NCI-H1048 (cell line): ENCODE results near the gene UGT3A1.
"Not testable (repeated sequence)": the region's sequence is repeated elsewhere in the genome, so short reads cannot be mapped to it uniquely, and the experiment has no call there.

Source experiments
- DNase-seq: peaks from one replicate; lab custom pipeline; 2025; lab: John Stamatoyannopoulos, UW

The UGT3A1 gene, protein sequence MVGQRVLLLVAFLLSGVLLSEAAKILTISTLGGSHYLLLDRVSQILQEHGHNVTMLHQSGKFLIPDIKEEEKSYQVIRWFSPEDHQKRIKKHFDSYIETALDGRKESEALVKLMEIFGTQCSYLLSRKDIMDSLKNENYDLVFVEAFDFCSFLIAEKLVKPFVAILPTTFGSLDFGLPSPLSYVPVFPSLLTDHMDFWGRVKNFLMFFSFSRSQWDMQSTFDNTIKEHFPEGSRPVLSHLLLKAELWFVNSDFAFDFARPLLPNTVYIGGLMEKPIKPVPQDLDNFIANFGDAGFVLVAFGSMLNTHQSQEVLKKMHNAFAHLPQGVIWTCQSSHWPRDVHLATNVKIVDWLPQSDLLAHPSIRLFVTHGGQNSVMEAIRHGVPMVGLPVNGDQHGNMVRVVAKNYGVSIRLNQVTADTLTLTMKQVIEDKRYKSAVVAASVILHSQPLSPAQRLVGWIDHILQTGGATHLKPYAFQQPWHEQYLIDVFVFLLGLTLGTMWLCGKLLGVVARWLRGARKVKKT

DNA sequence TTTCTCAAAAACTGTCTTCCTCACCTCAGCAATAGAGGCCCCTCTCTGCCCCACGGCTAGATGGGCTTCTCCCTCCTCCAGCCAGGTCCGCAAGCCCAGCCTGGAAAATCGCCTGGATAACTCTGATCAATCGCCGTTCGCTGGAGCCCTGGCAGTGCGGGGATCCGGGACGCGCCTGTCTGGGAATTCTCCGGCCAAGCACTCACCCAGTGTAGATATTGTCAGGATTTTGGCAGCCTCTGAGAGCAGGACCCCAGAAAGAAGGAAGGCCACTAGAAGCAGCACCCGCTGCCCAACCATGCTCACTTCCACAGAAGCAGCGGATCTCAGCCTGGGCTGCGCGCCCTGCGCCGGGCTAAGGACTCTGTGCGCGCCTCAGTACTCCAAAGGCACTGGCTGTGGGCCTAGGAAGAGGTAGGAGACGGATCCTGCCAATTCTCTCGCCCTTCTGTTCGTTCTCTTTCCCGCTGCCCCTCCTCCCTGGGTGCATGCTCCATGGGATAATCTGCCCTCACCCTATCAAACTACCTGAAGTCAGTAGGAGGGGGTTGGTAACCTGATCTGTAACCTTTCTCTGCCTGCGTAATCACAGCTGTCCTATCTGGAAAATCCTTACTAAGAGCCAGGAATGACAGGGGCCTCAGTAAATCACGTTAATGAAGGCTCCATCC lies at the start of gene UGT3A1:
TSS of gene UGT3A1 (minus strand) at position 450 of the 671 bp plus-strand sequence. CDS start at position 300, 150 bp downstream.
- DNase-seq = no peak

GRCh38 chr5:36035696-36036095 lies 44.5 kb upstream of the UGT3A1 start:
- DNase-seq = no peak

DNA sequence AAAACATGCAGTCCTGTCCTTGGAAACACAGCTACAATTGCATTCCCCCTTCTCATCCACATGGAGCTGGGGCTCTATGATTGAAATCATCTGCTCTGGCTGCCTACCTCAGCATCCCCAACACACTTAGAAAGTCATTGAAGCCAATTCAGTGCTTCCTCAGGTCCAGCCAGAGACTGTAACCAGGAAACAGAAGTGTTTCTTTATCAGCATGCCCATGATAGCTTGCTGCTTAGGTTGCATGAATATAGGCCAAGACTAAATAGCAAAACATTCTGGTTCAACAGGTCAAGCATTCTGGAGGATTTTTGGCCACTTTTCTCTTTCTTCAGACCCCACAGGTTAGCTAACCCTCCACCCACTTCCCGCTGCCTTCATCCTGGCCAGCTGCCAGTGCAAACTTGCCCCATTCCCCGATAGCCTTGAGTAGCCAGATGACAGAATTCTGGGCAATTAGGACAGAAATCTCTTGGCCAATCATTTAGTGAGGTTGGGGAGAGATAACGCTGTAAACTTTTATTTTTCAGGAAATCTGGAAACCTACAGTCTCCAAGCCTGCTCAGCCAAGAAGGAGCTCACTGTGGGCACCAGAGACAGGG lies 43.4 kb upstream of the UGT3A1 start:
- DNase-seq = not testable (repeated sequence)

DNA sequence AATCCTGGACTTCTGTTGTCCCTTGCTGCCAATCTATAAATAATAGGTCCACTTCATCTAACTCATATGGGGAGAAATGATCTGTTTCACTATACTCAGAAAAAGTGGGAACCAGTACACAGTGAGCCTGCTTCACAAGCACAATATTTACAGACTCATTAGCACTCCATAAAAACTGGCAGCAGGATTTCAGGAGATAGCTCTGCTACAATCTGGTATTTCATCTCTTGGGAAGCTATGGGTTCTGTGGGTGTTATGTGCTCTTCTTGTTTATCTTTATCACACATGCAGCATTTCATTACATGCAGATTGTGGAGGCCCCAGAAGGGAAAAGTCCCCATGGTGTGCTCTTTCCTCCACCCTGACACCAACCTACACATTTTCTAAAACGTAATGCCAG lies 42.3 kb upstream of the UGT3A1 start:
- no peak for DNase-seq

- DNase-seq = no peak
Observed at GRCh38 chr5:36033047-36033446, 41.9 kb upstream of the UGT3A1 start.

- DNase-seq = no peak
Observed at GRCh38 chr5:36031223-36031622, 40.0 kb upstream of the UGT3A1 start.

DNA sequence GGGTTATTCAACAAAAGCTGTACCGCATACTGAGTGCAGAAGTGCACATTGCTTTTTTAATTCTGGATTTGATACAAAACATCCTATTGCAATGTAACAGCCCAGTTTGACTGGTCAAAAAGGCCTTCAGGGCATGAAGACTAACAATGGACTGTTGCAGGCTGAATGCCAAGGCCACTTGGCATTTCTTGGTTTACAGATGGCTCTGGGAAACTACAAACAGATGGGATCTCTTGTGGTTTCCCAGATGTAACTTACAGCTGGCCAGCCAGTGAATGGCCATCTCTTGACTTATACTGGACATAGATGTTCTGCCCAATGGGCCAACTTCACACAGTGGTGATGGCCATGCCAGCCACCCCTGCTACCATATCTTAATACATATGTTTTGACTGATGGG lies 38.7 kb upstream of the UGT3A1 start:
- no peak for DNase-seq

DNA sequence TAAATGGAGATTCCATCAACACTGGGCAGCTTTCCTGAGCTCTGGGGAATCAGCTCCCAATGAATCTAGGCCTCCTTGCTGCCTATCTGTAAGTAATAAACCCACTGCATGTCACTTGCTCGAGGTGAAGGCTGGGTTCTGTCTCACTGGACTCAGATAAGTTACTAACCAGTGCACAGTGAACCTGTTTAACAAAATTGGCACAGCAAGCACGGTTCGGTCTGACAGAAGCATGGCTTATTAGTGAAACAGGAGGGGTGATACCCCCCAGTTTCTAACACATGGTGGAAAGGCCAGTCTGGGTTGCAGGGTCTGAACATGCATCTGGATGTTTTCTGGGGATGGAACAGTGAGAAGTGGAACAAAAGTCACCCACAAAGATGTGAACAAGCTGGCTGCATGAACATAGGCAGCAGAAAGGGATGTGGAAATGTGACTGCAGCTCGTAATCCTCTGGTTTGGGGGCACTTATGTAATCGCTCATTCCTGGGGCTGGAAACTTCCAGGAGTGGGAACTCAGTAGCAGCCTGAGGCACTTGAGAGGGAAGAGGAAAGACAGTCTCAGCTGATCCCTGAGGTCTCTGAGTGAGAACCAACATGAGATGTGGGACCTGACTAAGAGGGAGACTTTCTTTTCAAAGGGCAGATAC lies 37.8 kb upstream of the UGT3A1 start:
- DNase-seq = no peak

GRCh38 chr5:36027711-36028110 lies 36.5 kb upstream of the UGT3A1 start:
- DNase-seq = no peak

- DNase-seq = no peak
Observed at GRCh38 chr5:36026706-36027465, 35.7 kb upstream of the UGT3A1 start.

GRCh38 chr5:36022246-36022645 lies 31.1 kb upstream of the UGT3A1 start:
- not testable (repeated sequence) for DNase-seq

- not testable (repeated sequence) for DNase-seq
Observed at GRCh38 chr5:36019584-36019983, 28.4 kb upstream of the UGT3A1 start.

GRCh38 chr5:36017622-36018021 lies 26.4 kb upstream of the UGT3A1 start:
- DNase-seq = no peak

GRCh38 chr5:36017004-36017403 lies 25.8 kb upstream of the UGT3A1 start:
- DNase-seq = no peak

GRCh38 chr5:36013182-36013581 lies 22.0 kb upstream of the UGT3A1 start:
- DNase-seq = no peak

GRCh38 chr5:36009698-36010097 lies 18.5 kb upstream of the UGT3A1 start:
- DNase-seq = no peak

DNA sequence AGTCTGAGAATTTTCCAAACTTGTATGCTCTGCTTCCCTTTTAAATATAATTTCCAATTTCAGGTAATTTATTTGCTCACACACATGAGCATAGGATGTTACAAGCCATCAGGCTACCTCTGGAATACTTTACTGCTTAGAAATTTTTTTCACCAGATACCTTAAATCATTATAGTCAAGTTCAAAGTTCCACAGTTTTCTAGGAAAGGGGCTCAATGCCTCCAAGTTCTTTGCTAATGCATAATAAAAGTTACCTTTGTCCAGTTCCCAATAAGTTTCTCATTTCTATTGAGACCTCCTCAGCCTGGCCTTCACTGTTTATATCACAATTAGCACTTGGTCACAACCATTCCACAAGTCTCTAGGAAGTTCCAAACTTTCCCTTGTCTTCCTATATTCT lies 16.2 kb upstream of the UGT3A1 start:
- DNase-seq = no peak

GRCh38 chr5:36006163-36006562 lies 15.0 kb upstream of the UGT3A1 start:
- no peak for DNase-seq

DNA sequence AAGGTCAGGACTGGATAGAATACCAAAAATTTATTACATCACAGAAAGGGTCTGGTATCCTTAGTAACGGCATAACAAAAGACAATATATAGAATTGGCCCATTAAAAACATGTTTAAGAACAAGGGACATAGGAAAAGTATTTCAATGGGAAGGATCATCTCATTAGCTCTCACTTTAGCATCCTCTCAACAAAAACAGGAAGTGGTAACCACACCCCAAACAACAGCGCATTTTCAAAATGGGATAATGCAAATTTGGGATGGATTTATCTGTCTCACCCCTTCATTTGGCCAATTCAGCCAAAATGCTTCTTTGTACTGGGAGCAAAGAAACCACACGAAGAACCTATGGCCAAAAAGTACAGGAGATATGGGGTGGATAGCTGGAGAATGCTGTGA lies 9.8 kb upstream of the UGT3A1 start:
- no peak for DNase-seq

DNA sequence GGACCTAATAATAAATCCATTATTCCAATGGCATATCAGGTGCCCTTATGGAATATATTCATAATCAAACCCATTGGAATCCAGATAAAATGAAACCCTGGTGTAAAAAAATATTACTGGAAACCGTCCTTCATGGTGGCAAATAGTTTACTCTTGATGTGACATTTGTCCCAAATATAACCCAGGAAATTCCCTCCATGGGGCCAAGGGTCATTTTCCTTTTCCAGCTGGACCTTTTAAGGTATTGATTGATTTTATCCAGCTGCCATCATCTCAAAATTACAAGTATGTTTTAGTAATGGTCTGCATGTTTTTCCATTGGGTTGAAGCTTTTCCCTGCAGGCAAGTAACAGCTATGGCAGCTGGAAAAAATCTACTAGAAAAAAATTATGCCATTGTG lies 8.4 kb upstream of the UGT3A1 start:
- no peak for DNase-seq

DNA sequence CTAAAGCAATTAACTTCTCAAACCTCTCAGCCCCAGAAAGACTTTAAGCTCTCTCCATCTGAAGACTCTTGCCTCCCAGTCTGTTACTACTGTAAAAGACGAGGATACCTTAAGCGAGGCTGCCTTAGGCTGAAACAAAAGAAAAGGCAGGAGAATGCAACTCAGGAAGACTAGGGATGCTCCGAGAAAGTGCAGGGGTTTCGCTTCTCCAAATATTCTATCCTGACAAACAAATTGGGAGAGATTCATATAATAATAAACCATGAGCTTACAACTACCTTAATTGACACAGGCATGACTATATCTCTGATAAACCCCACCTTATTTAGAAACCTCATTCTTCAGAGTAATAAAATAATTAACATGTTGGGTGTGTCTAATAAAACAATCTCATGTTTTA lies 4.9 kb upstream of the UGT3A1 start:
- no peak for DNase-seq

GRCh38 chr5:35990520-35990919 lies 670 bp downstream of the UGT3A1 start:
- no peak for DNase-seq
